ENCODE results near the gene TAB3.

Gene TAB3

GRCh38 chrX:30889147-30890140 is at the start of gene TAB3:
Gene TAB3, minus strand, starts transcription at chrX:30889254. Its CDS starts 29,666 bp downstream, at chrX:30859588.
- peak; percentile 94 for DNase-seq

GRCh38 chrX:30938295-30938694 is 49.2 kb upstream of the TAB3 start:
- no peak for DNase-seq

- no peak for DNase-seq
Measured at GRCh38 chrX:30935985-30936384, 46.9 kb upstream of the TAB3 start.

- no peak for DNase-seq
Measured at GRCh38 chrX:30931920-30932319, 42.9 kb upstream of the TAB3 start.

GRCh38 chrX:30930679-30931078 is 41.6 kb upstream of the TAB3 start:
- no peak for DNase-seq

GRCh38 chrX:30930143-30930542 is 41.1 kb upstream of the TAB3 start:
- no peak for DNase-seq

GRCh38 chrX:30920271-30920670 is 31.2 kb upstream of the TAB3 start:
- DNase-seq: no peak

- DNase-seq: no peak
Measured at GRCh38 chrX:30918480-30918879, 29.4 kb upstream of the TAB3 start.

- DNase-seq: no peak
Measured at GRCh38 chrX:30913492-30913891, 24.4 kb upstream of the TAB3 start.

- DNase-seq: no peak
Measured at GRCh38 chrX:30910124-30910860, 21.2 kb upstream of the TAB3 start.

GRCh38 chrX:30906726-30907125 is 17.7 kb upstream of the TAB3 start:
- no peak for DNase-seq

- no peak for DNase-seq
Measured at GRCh38 chrX:30905321-30905720, 16.3 kb upstream of the TAB3 start.

- DNase-seq: no peak
Measured at GRCh38 chrX:30904632-30905031, 15.6 kb upstream of the TAB3 start.

- DNase-seq: no peak
Measured at GRCh38 chrX:30904186-30904585, 15.1 kb upstream of the TAB3 start.

GRCh38 chrX:30900227-30900626 is 11.2 kb upstream of the TAB3 start:
- DNase-seq: no peak

GRCh38 chrX:30898886-30899285 is 9.8 kb upstream of the TAB3 start:
- DNase-seq: no peak

- DNase-seq: no peak
Measured at GRCh38 chrX:30895370-30895769, 6.3 kb upstream of the TAB3 start.

- no peak for DNase-seq
Measured at GRCh38 chrX:30893206-30893605, 4.2 kb upstream of the TAB3 start.

- DNase-seq: no peak
Measured at GRCh38 chrX:30892591-30892990, 3.5 kb upstream of the TAB3 start.

- DNase-seq: no peak
Measured at GRCh38 chrX:30888526-30889146, 418 bp downstream of the TAB3 start.

GRCh38 chrX:30887721-30888120 is 1.3 kb downstream of the TAB3 start:
- DNase-seq: no peak

- no peak for DNase-seq
Measured at GRCh38 chrX:30887288-30887687, 1.8 kb downstream of the TAB3 start.

GRCh38 chrX:30885136-30885535 is 3.9 kb downstream of the TAB3 start:
- no peak for DNase-seq

- no peak for DNase-seq
Measured at GRCh38 chrX:30883138-30883537, 5.9 kb downstream of the TAB3 start.

All from NCI-H1694 (cell line).